Erythroblast (primary cell): ENCODE results near the gene AQP6.

Source experiments
- GATA1 ChIP-seq: IDR thresholded peaks from 2 replicates; pipeline ENCODE4 v1.6.1; 2011; ENCODE audit warnings: low read depth, mild to moderate bottlenecking, control low read depth, low read length, moderate library complexity
- POLR2A ChIP-seq: IDR thresholded peaks from 2 replicates; pipeline ENCODE4 v1.6.1; 2011; ENCODE audit warnings: mild to moderate bottlenecking, low read length

DNA sequence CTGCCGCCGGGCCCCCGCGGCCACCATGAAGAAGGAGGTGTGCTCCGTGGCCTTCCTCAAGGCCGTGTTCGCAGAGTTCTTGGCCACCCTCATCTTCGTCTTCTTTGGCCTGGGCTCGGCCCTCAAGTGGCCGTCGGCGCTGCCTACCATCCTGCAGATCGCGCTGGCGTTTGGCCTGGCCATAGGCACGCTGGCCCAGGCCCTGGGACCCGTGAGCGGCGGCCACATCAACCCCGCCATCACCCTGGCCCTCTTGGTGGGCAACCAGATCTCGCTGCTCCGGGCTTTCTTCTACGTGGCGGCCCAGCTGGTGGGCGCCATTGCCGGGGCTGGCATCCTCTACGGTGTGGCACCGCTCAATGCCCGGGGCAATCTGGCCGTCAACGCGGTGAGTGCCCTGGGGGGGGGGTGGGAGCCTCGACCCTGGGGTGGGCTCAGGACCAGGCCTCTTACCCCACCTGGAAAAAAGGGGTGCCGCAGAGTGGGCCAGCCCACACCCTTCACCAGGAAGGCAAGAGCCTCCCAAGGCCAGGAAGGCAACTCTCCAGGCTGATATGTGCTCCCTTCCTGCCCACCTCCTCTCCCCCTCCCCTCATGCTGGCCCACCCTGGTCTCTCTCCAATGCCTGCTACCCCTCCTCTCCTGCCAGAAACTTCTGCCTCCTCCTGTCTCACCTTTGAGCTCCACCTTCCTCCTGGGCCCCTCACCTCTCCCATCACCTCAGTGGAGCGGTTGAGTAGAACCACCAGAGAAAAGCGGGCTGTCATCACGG is 10.6 kb upstream of the AQP6 start:
- TF ChIP-seq POLR2A (no peak), GATA1 (no peak)
